GM12801 (cell line): Measurements from ENCODE around the gene CCT7.

ENCODE experiments used
- TF ChIP-seq, protein P1 (sequence below): IDR thresholded peaks from one replicate; pipeline ENCODE4 v1.5.1; 2011; ENCODE audit warnings: control low read depth; ENCODE audit not compliant: insufficient read length; ENCODE audit errors: extremely low read depth

The CCT7 gene

DNA sequence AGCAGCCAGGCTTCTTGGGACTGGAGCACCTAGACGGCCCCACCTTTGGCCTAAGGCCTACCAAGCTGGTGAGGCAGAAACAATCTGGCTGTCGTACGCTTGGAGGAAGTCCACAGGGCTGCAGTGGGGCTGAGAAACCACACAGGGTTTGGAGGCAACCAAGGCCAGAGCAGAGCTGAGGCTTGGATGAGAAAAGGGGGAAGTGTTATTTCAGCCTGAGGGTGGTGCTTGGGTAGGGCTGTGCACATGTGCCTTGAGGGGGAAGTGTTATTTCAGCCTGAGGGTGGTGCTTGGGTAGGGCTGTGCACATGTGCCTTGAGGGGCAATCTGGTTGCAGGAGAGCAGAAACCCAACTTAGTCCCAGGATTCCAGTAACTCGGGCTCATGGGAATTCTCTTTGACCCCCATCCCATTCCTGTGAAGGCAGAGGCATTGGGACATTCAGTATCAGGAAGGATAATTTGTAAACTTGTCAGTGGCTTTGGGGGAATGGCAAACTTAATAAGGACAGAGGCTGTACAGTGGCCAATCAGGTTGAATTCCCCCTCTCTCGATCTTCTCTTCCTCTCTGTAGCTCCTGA is 51.1 kb downstream of the CCT7 start:
- TF ChIP-seq, protein P1, sequence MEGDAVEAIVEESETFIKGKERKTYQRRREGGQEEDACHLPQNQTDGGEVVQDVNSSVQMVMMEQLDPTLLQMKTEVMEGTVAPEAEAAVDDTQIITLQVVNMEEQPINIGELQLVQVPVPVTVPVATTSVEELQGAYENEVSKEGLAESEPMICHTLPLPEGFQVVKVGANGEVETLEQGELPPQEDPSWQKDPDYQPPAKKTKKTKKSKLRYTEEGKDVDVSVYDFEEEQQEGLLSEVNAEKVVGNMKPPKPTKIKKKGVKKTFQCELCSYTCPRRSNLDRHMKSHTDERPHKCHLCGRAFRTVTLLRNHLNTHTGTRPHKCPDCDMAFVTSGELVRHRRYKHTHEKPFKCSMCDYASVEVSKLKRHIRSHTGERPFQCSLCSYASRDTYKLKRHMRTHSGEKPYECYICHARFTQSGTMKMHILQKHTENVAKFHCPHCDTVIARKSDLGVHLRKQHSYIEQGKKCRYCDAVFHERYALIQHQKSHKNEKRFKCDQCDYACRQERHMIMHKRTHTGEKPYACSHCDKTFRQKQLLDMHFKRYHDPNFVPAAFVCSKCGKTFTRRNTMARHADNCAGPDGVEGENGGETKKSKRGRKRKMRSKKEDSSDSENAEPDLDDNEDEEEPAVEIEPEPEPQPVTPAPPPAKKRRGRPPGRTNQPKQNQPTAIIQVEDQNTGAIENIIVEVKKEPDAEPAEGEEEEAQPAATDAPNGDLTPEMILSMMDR = no peak

DNA sequence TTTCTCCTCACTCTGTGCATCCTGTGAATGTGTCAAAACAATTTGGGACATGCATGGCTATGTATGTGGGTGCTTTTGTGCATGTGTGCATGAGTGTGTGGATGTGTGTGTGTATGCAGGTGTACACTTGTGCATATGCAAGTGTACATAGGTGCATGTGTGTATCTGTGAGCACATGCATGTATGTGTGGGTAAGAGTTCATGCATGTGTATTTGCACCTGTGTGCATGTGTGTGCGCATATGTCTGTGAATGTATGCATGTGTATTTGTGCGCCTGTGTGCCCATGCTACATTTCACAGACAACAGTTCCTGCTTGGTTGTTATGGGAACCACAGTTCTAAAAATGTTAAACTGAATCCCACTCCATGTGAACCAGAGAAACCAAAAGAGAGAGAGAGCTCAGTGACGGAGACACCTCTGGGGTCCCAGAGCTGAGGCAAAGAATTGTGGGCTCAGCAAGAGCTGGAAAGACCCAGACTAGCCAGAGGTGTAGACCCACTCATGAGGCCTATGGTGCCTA is 52.1 kb downstream of the CCT7 start:
- TF ChIP-seq, protein P1 = no peak

DNA sequence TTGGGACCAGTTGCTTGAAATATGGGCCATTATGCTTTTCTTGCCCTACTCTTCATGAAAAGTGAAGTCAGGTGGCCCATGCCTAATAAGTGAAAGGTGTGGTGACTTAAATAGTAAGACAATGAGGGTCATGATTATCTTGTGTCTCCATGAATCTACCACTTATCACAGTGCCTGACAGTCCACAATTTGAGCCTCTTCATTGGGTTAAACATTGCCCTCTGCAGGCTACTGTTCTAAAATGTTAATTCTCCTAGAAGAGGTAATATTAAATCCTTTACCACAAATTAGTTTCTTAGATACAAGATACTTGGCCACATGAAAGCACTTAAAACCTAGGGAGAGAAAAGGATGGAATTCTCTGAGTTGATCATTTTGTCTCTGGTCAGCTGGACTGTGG is 55.2 kb downstream of the CCT7 start:
- TF ChIP-seq, protein P1 = no peak

DNA sequence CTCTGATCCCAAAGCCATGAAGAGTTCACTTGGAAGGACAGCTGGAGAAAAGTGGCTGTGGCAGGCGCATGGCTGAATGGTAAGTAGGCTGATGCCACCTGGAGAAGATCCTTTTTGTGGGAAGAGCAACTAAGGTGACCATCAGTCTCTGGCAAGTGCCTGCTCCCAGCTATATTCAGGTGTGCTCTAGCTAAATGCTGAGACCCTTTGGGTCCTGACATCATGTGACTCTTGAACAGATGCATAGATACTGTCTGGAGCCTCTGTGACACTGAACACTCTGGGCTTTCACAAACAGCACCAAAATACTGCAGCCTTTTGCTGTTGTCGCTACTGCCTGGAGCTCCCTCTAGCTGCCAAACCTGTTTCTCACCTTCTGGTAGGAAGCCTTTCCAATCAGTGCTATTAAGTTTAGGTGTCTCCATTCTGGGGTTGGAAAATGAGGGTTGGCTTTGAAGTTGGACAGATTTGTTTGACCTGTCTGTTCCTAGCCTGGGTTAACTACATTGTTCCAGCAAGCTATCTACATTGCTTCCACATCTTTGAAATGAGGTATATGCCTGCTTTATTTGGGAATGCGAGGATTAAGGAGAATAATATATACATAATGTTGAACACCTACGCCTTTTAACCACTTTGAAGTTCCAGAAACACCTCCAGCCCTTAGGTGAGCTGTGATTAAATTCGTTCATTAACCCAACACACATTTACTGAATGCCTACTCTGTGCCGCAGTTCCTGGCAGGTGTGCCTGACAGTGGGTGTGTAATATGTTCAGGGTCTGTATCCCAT is 56.1 kb downstream of the CCT7 start:
- TF ChIP-seq, protein P1 = peak; percentile 68

DNA sequence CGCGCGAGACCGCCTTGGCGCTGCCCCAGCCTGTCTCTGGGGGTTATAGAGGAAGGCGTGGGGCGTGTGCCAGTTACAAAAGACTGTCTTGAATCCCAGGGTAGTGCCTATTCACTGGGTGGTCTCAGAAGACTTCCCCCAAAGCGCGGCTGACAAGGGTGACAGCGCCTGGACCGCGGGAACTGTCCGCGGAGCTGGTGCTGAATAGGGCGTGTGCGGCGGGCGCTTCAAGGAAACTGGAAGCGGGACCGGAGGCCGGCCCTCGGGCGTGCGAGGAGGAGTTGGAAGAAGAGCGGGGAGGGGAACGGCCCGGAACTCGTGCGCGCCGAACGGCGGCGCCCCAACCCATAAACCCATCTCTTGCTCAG is 57.0 kb downstream of the CCT7 start:
- TF ChIP-seq, protein P1 = no peak

DNA sequence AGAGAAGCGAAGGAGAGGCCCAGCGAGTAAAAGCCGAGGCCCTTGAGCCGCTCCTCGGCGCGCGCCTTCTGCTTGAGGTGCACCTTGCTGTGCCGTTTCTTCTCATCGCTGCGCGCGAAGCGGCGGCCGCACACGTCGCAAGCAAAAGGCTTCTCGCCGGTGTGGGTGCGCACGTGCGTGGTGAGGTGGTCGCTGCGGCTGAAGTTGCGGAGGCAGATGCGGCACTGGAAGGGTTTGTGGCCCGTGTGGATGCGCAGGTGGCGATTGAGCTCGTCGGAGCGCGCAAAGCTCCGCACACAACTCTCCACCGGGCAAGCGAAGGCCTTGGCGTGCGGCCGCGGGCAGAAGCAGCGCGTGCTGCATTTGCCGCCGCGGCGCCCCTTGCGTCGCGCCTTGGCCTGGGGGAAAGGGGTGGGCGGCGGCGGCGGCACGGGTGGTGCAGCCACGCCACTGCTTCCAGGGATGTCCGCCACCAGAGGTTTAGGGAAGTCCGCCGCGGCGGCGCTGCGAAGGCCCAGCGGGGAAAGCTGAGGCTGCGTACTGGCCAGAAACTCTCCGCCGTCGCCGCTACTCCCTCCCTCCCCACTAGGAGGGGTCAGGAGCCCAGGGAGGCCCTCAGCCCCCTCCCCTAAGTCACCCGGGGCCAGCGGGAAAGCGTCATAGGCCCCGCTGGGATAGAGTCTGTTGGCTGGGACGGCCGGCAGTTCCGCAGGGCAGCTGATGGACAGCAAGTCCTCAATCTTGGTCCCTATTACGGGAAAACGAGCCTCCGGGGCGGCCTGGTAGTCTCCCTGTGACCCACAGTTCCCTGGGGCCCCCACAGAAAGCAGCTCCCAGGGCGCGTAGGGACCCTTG is 57.6 kb downstream of the CCT7 start:
- TF ChIP-seq, protein P1 = no peak

DNA sequence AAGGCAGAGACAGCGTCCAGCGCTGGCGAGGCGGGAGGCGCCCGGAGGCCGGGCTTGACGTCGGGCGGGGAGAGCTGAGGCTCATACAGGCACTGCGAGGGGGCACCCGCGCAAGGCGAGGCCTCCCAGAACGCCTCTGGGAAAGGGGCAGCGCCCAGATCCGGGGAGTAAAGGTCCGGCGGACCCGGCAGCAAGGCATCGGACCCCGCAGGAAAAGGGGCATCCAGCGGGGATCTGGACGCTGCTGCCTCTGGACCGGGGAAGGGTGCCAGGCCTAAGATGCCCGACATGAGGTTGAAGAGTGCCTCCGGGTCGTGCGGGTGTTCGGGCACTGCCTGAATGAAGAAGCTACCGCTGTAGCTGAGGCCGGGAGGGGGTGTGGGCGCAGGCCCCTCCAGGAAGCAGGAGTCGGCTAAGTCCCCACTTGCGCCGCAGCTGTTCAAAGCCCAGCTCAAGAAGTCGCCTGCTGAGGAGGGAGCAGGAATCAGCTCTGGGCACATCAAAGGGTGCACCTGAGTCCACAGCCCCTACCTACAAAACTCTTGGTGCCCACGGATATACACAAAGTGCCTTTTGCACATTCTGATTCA is 58.3 kb downstream of the CCT7 start:
- TF ChIP-seq, protein P1 = no peak
